ENCODE data around the gene CSGALNACT2. TPM values are rescaled to one million over a fixed set of nuclear protein-coding genes. Genes with fewer than 3 reads are reported as not detected.

The CSGALNACT2 gene
- total and polyA plus RNA-seq, 2 of the 13 experiments (the other 11 are each of a cell fraction or from before 2014, with no cell fraction given) = 3.3 to 7.1 TPM

GRCh38 chr10:43190289-43190688 is 52.0 kb downstream of the CSGALNACT2 start:
- no peak overlapping the region for H2AFZ ChIP-seq (ENCODE audit: low read length)
- in situ Hi-C loops (cut with HindIII; ENCODE audit: extremely low pct_ligation_motif_present, low pct_unique_long_range_greater_than_20kb) (no loop called here), intact Hi-C loops (cut with micrococcal nuclease; ENCODE audit: unreplicated experiment) (no loop called here)
- no peak overlapping the region for H3K4me2 ChIP-seq (ENCODE audit: low read depth, low read length)
- ATAC-seq (no peak), DNase-seq (ENCODE audit: low spot score) (no peak), FAIRE-seq (no peak)
- no peak overlapping the region for H3K27ac ChIP-seq (ENCODE audit: extremely low read length, insufficient read depth, low read length)
- H3K9ac ChIP-seq (ENCODE audit: insufficient read depth, low read depth, low read length) = no peak overlapping the region
- BruUV-seq (replicated peaks) = no TSS peak
- no peaks in the 10 kb centered on the region for H3K27me3 ChIP-seq (ENCODE audit: control insufficient read depth in 1 of 2, insufficient read depth in 2 of 2, low read length in 2 of 2)
- no peaks in the 10 kb centered on the region for H4K20me1 ChIP-seq (ENCODE audit: insufficient read depth, low read length)
- CTCF ChIA-PET (ENCODE audit: low intra/inter-chr PET ratio, low total read pairs) = no interaction called here
- H3K36me3 ChIP-seq (replicated peaks in 1 of 2; ENCODE audit: control insufficient read depth in 1 of 2, insufficient read depth in 2 of 2, low read length in 2 of 2) = no peaks in the 10 kb centered on the region
- H3K9me3 ChIP-seq (ENCODE audit: low read length) = no peaks in the 10 kb centered on the region
- TF ChIP-seq SP4 (CRISPR knock-in tag; IDR thresholded peaks at IDR 0.05) (no peak), FIP1L1 (IDR thresholded peaks at IDR 0.05; ENCODE audit: borderline replicate concordance, insufficient read depth, low read depth, low read length) (no peak), PHB2 (IDR thresholded peaks at IDR 0.05; ENCODE audit: partially characterized antibody) (no peak), ZFP36L2 (CRISPR knock-in tag; IDR thresholded peaks at IDR 0.05) (no peak), ZNF660 (CRISPR knock-in tag; IDR thresholded peaks at IDR 0.05; ENCODE audit: borderline replicate concordance, low read depth) (no peak), RARG (CRISPR knock-in tag; IDR thresholded peaks at IDR 0.05; ENCODE audit: low read depth) (no peak), PCBP1 (IDR thresholded peaks at IDR 0.05; ENCODE audit: borderline replicate concordance, low read depth, low read length) (no peak), ZNF891 (CRISPR knock-in tag; IDR thresholded peaks at IDR 0.05) (no peak), ISX (CRISPR knock-in tag; conservative IDR thresholded peaks at IDR 0.05) (no peak), HES4 (CRISPR knock-in tag; IDR thresholded peaks at IDR 0.05; ENCODE audit: borderline replicate concordance) (no peak), ZNF788 (CRISPR knock-in tag; IDR thresholded peaks at IDR 0.05; ENCODE audit: borderline replicate concordance) (no peak), ZSCAN29 (CRISPR knock-in tag; conservative IDR thresholded peaks at IDR 0.05) (no peak), ZNF761 (CRISPR knock-in tag; conservative IDR thresholded peaks at IDR 0.05) (no peak), JARID2 (CRISPR knock-in tag; IDR thresholded peaks at IDR 0.05; ENCODE audit: insufficient replicate concordance) (no peak)
- TF ChIP-seq, protein P1, sequence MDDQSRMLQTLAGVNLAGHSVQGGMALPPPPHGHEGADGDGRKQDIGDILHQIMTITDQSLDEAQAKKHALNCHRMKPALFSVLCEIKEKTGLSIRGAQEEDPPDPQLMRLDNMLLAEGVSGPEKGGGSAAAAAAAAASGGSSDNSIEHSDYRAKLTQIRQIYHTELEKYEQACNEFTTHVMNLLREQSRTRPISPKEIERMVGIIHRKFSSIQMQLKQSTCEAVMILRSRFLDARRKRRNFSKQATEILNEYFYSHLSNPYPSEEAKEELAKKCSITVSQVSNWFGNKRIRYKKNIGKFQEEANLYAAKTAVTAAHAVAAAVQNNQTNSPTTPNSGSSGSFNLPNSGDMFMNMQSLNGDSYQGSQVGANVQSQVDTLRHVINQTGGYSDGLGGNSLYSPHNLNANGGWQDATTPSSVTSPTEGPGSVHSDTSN (CRISPR knock-in tag; IDR thresholded peaks at IDR 0.05; ENCODE audit: borderline replicate concordance) = no peak
- no peak overlapping the region for H3K4me3 ChIP-seq (replicated peaks in 1 of 3; ENCODE audit: insufficient read depth in 1 of 3, low read depth in 2 of 3, low read length in 3 of 3)
- peaks cover 7% of the 10 kb centered on the region; the same call in 1 of the 2 replicates for H3K4me1 ChIP-seq (ENCODE audit: insufficient read depth, low read length)
- no peaks in the 10 kb centered on the region for H3K79me2 ChIP-seq (ENCODE audit: insufficient read depth, low read length)
- POLR2A ChIA-PET = no interaction called here

Data from HepG2 (cell line).